Sciatic nerve (tissue), 2 donors: ENCODE measurements around the gene MPHOSPH9. TPM values are rescaled to one million over a fixed set of nuclear protein-coding genes. Genes with fewer than 3 reads are reported as not detected.

Source experiments
- ATAC-seq: fragments of 200-7000 bp; cut with Tn5 transposase; one replicate; pipeline ENCODE4 v1.9.1; 2020; ENCODE audit warnings: mild to moderate bottlenecking, moderate library complexity
- DNase-seq: peaks from one replicate; pipeline ENCODE4 v3.0.0-alpha.2; 2020; ENCODE audit warnings: low spot score
- intact Hi-C: fragments of 100-400 bp; cut with DNase I; formaldehyde crosslinking; loops from one replicate; pipeline ENCODE4 v1.14.2; 2022
- total RNA-seq: library from RNA; stranded (reverse); fragmentation: NEBNext Ultra II Directional; extraction: Animal tissue kit (Norgen Biotek cat#: 25700); gene quantifications from one replicate; pipeline ENCODE4 v1.2.1, GENCODE V29; 2021
- donor health status: DM: no; HTN: no; CAD: no.
- donor health status: DM: no; HTN: no; CAD: no.

MPHOSPH9 gene
- total RNA-seq, 1 donor from 2014 or later = 22.9 TPM

- DNase-seq = no peak
- intact Hi-C loops = no loop called here
- ATAC-seq = peak; percentile 95
Observed at GRCh38 chr12:123115409-123116121, 117.4 kb downstream of the MPHOSPH9 start.

- intact Hi-C loops = no loop called here
- no peak for DNase-seq
- no peak for ATAC-seq
Observed at GRCh38 chr12:123114304-123115083, 118.4 kb downstream of the MPHOSPH9 start.

- ATAC-seq (no peak), DNase-seq (no peak)
- intact Hi-C loops = no loop called here
Observed at GRCh38 chr12:123113026-123113425, 119.9 kb downstream of the MPHOSPH9 start.

- intact Hi-C loops = no loop called here
Observed at GRCh38 chr12:123111498-123112165, 121.3 kb downstream of the MPHOSPH9 start.

GRCh38 chr12:123109319-123109772 is 123.6 kb downstream of the MPHOSPH9 start:
- DNase-seq = no peak
- intact Hi-C loops = no loop called here
- peak; percentile 75 for ATAC-seq

More at GRCh38 chr12:123111498-123112165, 121.3 kb downstream of the MPHOSPH9 start:
- DNase-seq (no peak), ATAC-seq (no peak)

GRCh38 chr12:123108682-123109066 is 124.3 kb downstream of the MPHOSPH9 start:
- intact Hi-C loops = no loop called here
- DNase-seq = no peak
- no peak for ATAC-seq

- intact Hi-C loops = no loop called here
- ATAC-seq (no peak), DNase-seq (no peak)
Observed at GRCh38 chr12:123107926-123108681, 124.8 kb downstream of the MPHOSPH9 start.

GRCh38 chr12:123106640-123107359 is 126.1 kb downstream of the MPHOSPH9 start:
- intact Hi-C loops = no loop called here
- ATAC-seq (peak; percentile 16), DNase-seq (no peak)

- no peak for DNase-seq
- intact Hi-C loops = no loop called here
- ATAC-seq = no peak
Observed at GRCh38 chr12:123105211-123105826, 127.6 kb downstream of the MPHOSPH9 start.

- ATAC-seq (no peak), DNase-seq (no peak)
- intact Hi-C loops = no loop called here
Observed at GRCh38 chr12:123104809-123105208, 128.1 kb downstream of the MPHOSPH9 start.

Other genes with a start within 250 kb of the MPHOSPH9 start
- 24.7 TPM for gene PITPNM2, start 82.1 kb downstream of the MPHOSPH9 start, total RNA-seq
- 10.3 TPM for gene MTRFR, start 295 bp upstream of the MPHOSPH9 start, total RNA-seq
- gene CDK2AP1, start 38.7 kb upstream of the MPHOSPH9 start, total RNA-seq = 80.8 TPM
- gene SBNO1, start 131.7 kb upstream of the MPHOSPH9 start, total RNA-seq = 32.3 TPM
- gene KMT5A, start 151.0 kb upstream of the MPHOSPH9 start, total RNA-seq = 41.5 TPM
- gene RILPL2, start 203.5 kb upstream of the MPHOSPH9 start, total RNA-seq = 5.3 TPM
- 26.9 TPM for gene SNRNP35, start 225.0 kb upstream of the MPHOSPH9 start, total RNA-seq